Hematopoietic multipotent progenitor cell treated with erythropoietin and hydrocortisone succinate and interleukin-3 and kit ligand, for 8 days (in vitro differentiated cells): ENCODE measurements around the gene LY9.
"Not testable (repeated sequence)": the region's sequence is repeated elsewhere in the genome, so short reads cannot be mapped to it uniquely, and the experiment has no call there.

ENCODE experiments used
- DNase-seq: peaks from one replicate; pipeline ENCODE4 v3.0.0-alpha.2; 2015

LY9 gene

GRCh38 chr1:160774886-160775719 is 20.9 kb upstream of the LY9 start:
- DNase-seq = no peak

GRCh38 chr1:160776178-160776577 is 19.8 kb upstream of the LY9 start:
- DNase-seq = no peak

DNA sequence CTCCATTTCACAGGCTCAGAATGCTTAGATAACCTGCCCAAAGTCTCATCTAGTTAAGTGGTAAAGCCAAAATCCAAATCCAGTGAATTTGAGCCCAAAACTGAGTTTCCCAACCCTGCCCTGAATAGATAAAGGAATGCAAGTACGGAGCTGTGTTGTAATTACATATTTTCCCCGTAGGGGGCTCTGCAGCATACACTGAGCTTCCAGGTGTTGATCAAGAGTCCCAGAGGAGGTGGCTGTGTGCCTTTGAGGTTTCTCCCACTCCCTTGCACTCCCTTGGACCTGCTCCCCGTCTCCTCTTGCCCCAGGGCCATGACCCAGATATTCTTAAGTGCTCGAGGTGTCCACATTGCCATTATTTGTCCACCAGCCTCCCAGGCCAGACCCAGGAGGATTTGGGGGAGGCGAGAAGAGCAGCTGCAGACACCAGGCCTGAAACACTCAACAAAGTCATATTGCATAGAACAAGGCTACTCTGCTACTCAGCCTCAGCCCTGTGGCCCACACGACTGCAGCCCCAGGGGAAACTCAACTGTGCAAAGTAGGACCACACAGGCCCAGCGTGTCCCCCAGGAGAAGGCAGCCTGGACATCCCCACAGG is 18.4 kb upstream of the LY9 start:
- DNase-seq = peak; percentile 68

- no peak for DNase-seq
These were observed 17.0 kb upstream of the LY9 start for GRCh38 chr1:160778976-160779375.

GRCh38 chr1:160779626-160780397 is 16.2 kb upstream of the LY9 start:
- DNase-seq = peak; percentile 60

- no peak for DNase-seq
These were observed 15.6 kb upstream of the LY9 start for GRCh38 chr1:160780398-160780755.

GRCh38 chr1:160781186-160781766 is 14.7 kb upstream of the LY9 start:
- no peak for DNase-seq

DNA sequence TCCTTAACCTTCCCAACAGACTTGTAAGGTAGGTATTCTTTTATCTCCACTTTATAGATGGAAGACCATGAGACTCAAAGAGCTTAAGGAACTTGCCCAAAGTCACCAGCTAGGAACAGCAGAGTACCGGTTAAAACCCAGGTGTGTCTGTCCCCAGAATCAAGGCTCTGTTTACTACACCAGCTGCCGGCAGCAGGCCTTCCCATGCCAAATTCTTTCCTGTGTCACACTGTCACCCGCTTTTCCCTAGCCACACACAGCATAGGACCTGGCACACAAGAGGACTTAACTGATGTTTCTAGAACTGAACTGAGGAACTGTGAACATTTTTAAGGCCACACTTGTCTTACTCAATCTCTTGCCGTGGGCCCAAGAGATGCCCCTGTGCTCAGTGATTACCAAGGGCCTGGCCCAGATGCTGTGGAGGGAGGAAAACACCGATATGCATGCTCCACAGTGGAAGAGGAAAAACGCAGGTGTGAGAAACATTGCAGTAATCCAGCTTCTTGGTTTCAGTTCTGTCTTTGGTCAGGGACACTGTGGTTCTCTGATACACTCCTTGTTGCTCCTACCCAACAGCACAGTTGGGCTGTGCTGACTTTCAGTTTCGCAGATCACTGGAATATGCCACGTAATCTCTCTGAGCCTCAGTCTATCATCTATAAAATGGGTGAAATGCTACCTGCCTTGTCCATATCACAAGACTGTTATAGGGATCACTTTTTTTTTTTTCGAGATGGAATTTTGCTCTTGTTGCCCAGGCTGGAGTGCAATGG is 13.9 kb upstream of the LY9 start:
- DNase-seq = no peak

DNA sequence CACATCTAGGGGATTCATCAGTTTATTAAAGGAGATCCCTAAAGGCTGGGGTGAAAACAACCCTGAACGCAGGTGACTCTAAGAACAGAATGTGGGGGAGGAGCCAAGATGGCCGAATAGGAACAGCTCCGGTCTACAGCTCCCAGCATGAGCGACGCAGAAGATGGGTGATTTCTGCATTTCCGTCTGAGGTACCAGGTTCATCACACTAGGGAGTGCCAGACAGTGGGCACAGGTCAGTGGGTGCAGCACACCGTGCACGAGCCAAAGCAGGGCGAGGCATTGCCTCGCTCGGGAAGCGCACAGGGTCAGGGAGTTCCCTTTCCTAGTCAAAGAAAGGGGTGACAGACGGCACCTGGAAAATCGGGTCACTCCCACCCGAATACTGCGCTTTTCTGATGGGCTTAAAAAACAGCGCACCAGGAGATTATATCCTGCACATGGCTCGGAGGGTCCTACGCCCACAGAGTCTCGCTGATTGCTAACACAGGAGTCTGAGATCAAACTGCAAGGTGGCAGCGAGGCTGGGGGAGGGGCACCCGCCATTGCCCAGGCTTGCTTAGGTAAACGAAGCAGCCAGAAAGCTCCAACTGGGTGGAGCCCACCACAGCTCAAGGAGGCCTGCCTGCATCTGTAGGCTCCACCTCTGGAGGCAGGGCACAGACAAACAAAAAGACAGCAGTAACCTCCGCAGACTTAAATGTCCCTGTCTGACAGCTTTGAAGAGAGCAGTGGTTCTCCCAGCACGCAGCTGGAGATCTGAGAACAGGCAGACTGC is 12.8 kb upstream of the LY9 start:
- not testable (repeated sequence) for DNase-seq

DNA sequence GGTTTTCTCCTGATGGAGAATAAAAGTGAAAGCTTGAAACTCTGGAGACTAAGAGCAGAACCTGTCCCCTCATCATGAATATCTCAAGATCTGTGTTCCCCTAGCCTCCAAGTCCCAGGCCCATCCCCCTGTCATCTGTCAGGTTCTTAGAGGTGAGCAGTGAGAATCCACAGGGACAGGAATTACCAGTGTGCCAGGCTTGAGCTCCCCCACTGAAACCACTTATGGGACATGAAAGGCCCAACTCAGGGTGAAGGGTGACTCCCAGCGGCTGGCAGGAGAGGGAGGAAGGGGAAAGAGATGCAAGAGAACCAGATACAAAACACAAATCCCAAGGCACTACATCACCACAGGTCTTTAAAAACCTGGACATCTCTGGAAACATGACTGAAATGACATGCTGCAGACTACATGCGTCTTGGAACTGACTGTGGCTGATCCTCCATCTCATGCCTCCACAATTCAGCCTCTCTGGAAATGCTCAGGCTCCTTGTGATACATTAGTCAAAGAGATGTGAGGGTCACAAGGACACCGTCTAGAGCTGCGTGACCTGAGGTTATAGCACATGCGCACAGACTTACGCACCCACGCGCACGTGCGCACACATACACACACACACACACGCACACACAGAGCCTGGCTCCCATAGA is 6.8 kb upstream of the LY9 start:
- no peak for DNase-seq

GRCh38 chr1:160789702-160790611 is 6.0 kb upstream of the LY9 start:
- DNase-seq = no peak

GRCh38 chr1:160794376-160794775 is 1.6 kb upstream of the LY9 start:
- no peak for DNase-seq

- DNase-seq = no peak
These were observed 1.3 kb downstream of the LY9 start for GRCh38 chr1:160797271-160797709.

DNA sequence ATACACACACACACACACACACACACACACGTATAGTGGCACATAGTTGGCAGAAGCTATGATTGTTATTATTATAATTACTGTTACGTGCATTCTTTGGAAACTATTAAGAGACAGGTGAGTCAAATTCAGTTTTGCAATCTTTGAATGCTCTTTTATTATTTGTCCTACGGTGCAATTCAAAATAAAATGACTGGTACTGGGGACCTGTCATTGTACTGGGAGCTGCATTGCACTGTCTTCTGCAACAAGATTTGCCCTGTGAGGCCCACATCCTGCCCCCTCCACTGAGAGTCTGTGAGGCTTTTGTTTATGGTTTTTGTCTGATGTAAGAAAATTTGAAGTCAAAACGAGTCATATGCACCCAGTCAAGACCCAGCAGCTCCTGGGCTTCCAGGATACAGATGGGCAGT is 1.9 kb downstream of the LY9 start:
- no peak for DNase-seq

DNA sequence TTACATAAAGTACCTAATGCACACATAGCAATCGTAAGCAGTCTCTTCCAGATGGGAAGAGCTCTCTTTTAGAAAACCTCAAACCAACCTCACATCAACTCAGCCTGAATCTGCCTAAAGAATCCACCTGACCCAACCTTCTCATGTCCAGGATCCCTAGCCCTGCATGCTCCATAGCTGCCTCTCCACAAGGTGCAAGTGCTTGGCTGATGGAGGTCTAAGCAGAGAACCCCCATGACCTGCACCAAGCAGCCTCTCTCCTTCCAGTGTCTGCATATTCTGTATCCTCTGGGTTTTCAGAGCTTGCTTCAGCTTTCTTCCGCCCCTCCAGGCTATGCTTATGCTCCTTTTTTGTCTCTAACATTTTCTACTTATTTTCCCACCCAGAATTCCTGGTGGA is 2.5 kb downstream of the LY9 start:
- DNase-seq = no peak

- DNase-seq = no peak
These were observed 3.7 kb downstream of the LY9 start for GRCh38 chr1:160799641-160800040.

DNA sequence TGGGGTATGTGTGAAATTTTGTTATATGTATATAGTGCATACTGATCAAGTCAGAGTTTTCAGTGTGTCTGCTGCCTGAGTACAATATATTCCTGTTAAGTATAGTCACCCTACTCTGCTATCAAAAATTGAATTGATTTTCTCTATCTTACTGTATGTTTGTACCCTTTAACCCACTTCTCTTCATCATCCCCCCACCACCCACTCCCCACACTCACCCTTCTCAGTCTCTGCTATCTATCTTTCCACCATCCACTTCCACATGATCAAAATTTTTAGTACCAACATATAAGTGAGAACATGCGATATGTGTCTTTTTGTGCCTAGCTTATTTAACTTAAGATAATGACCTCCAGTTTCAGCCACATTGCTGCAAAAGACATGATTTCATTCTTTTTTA is 4.2 kb downstream of the LY9 start:
- DNase-seq = no peak

- DNase-seq = no peak
These were observed 4.9 kb downstream of the LY9 start for GRCh38 chr1:160800645-160801408.

GRCh38 chr1:160801836-160802580 is 6.0 kb downstream of the LY9 start:
- DNase-seq = no peak
